B cell (primary cell): ENCODE measurements around the gene ERP44. TPM values are rescaled to one million over a fixed set of nuclear protein-coding genes. Genes with fewer than 3 reads are reported as not detected.
A peak's percentile ranks its signal among the peaks of the same experiment; 100 is the strongest.

Experiments
- ATAC-seq: fragments of 200-7000 bp; cut with Tn5 transposase; one replicate; pipeline ENCODE4 v1.10.0; 2021; ENCODE audit warnings: low read depth, mild to moderate bottlenecking, moderate number of reproducible peaks, moderate library complexity
- CTCF ChIA-PET: fragments of 350-600 bp; sonication (Branson Sonifier 250); formaldehyde crosslinking; loops from one replicate; lab custom pipeline; 2021; ENCODE audit warnings: antibody characterized with exemption, inconsistent platforms; lab: Charles Lee
- POLR2A ChIA-PET: fragments of 350-600 bp; sonication (Branson Sonifier 250); formaldehyde crosslinking; loops from one replicate; lab custom pipeline; 2021; ENCODE audit warnings: antibody characterized with exemption; lab: Charles Lee
- DNase-seq: peaks from one replicate; pipeline ENCODE4 v3.0.0; 2013
- H2AFZ ChIP-seq: 2 replicates; pipeline ENCODE4 v1.6.1; 2012; ENCODE audit warnings: mild to moderate bottlenecking, low read depth, low read length; ENCODE audit not compliant: insufficient read depth, poor library complexity, severe bottlenecking
- H3K27ac ChIP-seq, 2 donors: 1 replicate in 1 of 2; 2 replicates in 1 of 2; pipeline ENCODE4 v1.5.1; 2012 to 2013; ENCODE audit warnings: low read length in 2 of 2, mild to moderate bottlenecking in 2 of 2, moderate library complexity in 1 of 2
- H3K27me3 ChIP-seq, 4 experiments: fragments of 200-600 bp in 1 of 4; sonication (generic) in 1 of 4; replicated peaks in 1 of 4; 1 replicate in 2 of 4; 2 replicates in 2 of 4; pipeline versions ENCODE4 v1.6.1 to v1.7.0; 2013 to 2016; ENCODE audit warnings: low read length in 3 of 4, mild to moderate bottlenecking in 2 of 4, mixed read lengths in 1 of 4, moderate library complexity in 1 of 4; ENCODE audit not compliant: insufficient read depth in 4 of 4, control insufficient read depth in 3 of 4; ENCODE audit errors: control extremely low read depth in 1 of 4
- H3K36me3 ChIP-seq, 2 experiments: replicated peaks in 1 of 2; 1 replicate in 1 of 2; 2 replicates in 1 of 2; pipeline versions ENCODE4 v1.6.1 to v1.7.1; 2013; ENCODE audit warnings: low read length in 1 of 2; ENCODE audit not compliant: insufficient read depth in 2 of 2, control insufficient read depth in 1 of 2; ENCODE audit errors: control extremely low read depth in 1 of 2, extremely low read depth in 1 of 2
- H3K4me1 ChIP-seq, 2 donors: fragments of 200-600 bp in 1 of 2; sonication (generic) in 1 of 2; 1 replicate in 1 of 2; 2 replicates in 1 of 2; pipeline versions ENCODE4 v1.5.1 to v1.6.1; 2013 to 2017; ENCODE audit warnings: low read length in 2 of 2; ENCODE audit not compliant: control insufficient read depth in 2 of 2, insufficient read depth in 2 of 2
- H3K4me2 ChIP-seq: replicated peaks from 2 replicates; pipeline ENCODE3; 2012; ENCODE audit warnings: mild to moderate bottlenecking, low read depth, low read length; ENCODE audit not compliant: poor library complexity, severe bottlenecking
- H3K4me3 ChIP-seq, 5 experiments: fragments of 200-600 bp in 1 of 5; sonication (generic) in 1 of 5; 1 replicate in 3 of 5; 2 replicates in 2 of 5; pipeline versions ENCODE4 v1.5.1 to v1.7.0; 2011 to 2016; ENCODE audit warnings: low read length in 4 of 5, mild to moderate bottlenecking in 4 of 5, low read depth in 2 of 5, control low read depth in 1 of 5, moderate library complexity in 1 of 5; ENCODE audit not compliant: insufficient read depth in 1 of 5; ENCODE audit errors: control extremely low read depth in 1 of 5, extremely low read depth in 1 of 5
- H3K79me2 ChIP-seq: fragments of 200-600 bp; sonication (generic); one replicate; pipeline ENCODE4 v1.6.0; 2016; ENCODE audit warnings: low read length; ENCODE audit not compliant: control insufficient read depth, insufficient read depth
- H3K9ac ChIP-seq: fragments of 200-600 bp; sonication (generic); 2 replicates; pipeline ENCODE4 v1.6.1; 2017; ENCODE audit warnings: mild to moderate bottlenecking, low read length, moderate library complexity
- H3K9me3 ChIP-seq, 3 donors: one replicate each; pipeline versions ENCODE4 v1.6.1 to v1.7.1; 2013; ENCODE audit warnings: low read length in 2 of 3; ENCODE audit not compliant: control insufficient read depth in 2 of 3, insufficient read depth in 1 of 3; ENCODE audit errors: control extremely low read depth in 1 of 3
- H4K20me1 ChIP-seq: 2 replicates; pipeline ENCODE4 v1.6.0; 2012; ENCODE audit warnings: mild to moderate bottlenecking, low read length; ENCODE audit not compliant: insufficient read depth, control insufficient read depth, poor library complexity, severe bottlenecking
- H3K27ac Mint-ChIP-seq: one replicate; pipeline ENCODE4 v1.8.0; 2021; ENCODE audit warnings: mixed read lengths
- H3K27me3 Mint-ChIP-seq: one replicate; pipeline ENCODE4 v1.8.0; 2021; ENCODE audit warnings: mixed read lengths
- H3K4me1 Mint-ChIP-seq: one replicate; pipeline ENCODE4 v1.8.0; 2021; ENCODE audit warnings: mixed read lengths
- H3K4me3 Mint-ChIP-seq: one replicate; pipeline ENCODE4 v1.8.0; 2021; ENCODE audit warnings: mixed read lengths
- H3K9me3 Mint-ChIP-seq: one replicate; pipeline ENCODE4 v1.8.0; 2022; ENCODE audit warnings: mixed read lengths; ENCODE audit not compliant: insufficient read depth
- EZH2 ChIP-seq: IDR thresholded peaks from 2 replicates; pipeline ENCODE4 v1.6.1; 2012; ENCODE audit warnings: borderline replicate concordance, low read depth, mild to moderate bottlenecking, moderate library complexity, low read length; ENCODE audit not compliant: insufficient read depth, poor library complexity, severe bottlenecking
- WGBS: methylation state at CpG from one replicate; pipeline ENCODE4 v1.1.5; 2013; ENCODE audit warnings: missing lambda C conversion rate; ENCODE audit not compliant: insufficient coverage; 5-methylcytosine and 5-hydroxymethylcytosine counted together
- intact Hi-C: fragments of 100-400 bp; cut with micrococcal nuclease; formaldehyde crosslinking; loops from one replicate; pipeline ENCODE4 v1.10.0; 2022
- polyA plus RNA-seq: library from polyadenylated mRNA; depleted of rRNA; stranded (reverse); fragments of >200 nt; gene quantifications from 2 replicates; pipeline ENCODE4 v1.2.3, GENCODE V29; 2012
- total RNA-seq, 2 donors: library from RNA; stranded (reverse); fragments of 120-200 nt in 1 of 2; gene quantifications; 1 replicate in 1 of 2; 2 replicates in 1 of 2; pipeline versions ENCODE4 v1.2.3 to v1.2.4, GENCODE V29; 2013 to 2022
- TF ChIP-seq, protein P1 (sequence below): fragments of 200-600 bp; IDR thresholded peaks from one replicate; pipeline ENCODE4 v1.8.0; 2022; ENCODE audit warnings: antibody characterized with exemption, mild to moderate bottlenecking

Gene ERP44
- total and polyA plus RNA-seq, 2 donors (not counting 1 experiment from before 2014, with no cell fraction given) = 10.5 to 18.4 TPM

- DNase-seq (peak; percentile 55), ATAC-seq (peak; percentile 45)
- Mint-ChIP-seq H3K27me3 (no peaks in the 10 kb centered on the region), H3K9me3 (no peaks in the 10 kb centered on the region), H3K27ac (peak overlapping the region; percentile 16), H3K4me1 (peaks cover 41% of the 10 kb centered on the region), H3K4me3 (peak overlapping the region; percentile 9)
- intact Hi-C loops = no loop called here
- WGBS = no CpG with 5 or more reads among the region's 2 CpGs
- Histone ChIP-seq H2AFZ (no peak overlapping the region), H3K27me3 (no peaks in the 10 kb centered on the region), H3K4me3 (no peak overlapping the region), H3K9me3 (no peaks in the 10 kb centered on the region), H3K79me2 (peaks cover 81% of the 10 kb centered on the region), H3K36me3 (no peaks in the 10 kb centered on the region), H3K4me1 (peaks cover 17 to 27% of the 10 kb centered on the region in 2 donors), H4K20me1 (peaks cover 19% of the 10 kb centered on the region), H3K4me2 (peak overlapping the region; percentile 44), H3K9ac (peak overlapping the region; percentile 23), H3K27ac (peak overlapping the region; percentile 11 to 67)
- POLR2A ChIA-PET = no interaction called here
- no peak for TF ChIP-seq EZH2
- TF ChIP-seq, protein P1, sequence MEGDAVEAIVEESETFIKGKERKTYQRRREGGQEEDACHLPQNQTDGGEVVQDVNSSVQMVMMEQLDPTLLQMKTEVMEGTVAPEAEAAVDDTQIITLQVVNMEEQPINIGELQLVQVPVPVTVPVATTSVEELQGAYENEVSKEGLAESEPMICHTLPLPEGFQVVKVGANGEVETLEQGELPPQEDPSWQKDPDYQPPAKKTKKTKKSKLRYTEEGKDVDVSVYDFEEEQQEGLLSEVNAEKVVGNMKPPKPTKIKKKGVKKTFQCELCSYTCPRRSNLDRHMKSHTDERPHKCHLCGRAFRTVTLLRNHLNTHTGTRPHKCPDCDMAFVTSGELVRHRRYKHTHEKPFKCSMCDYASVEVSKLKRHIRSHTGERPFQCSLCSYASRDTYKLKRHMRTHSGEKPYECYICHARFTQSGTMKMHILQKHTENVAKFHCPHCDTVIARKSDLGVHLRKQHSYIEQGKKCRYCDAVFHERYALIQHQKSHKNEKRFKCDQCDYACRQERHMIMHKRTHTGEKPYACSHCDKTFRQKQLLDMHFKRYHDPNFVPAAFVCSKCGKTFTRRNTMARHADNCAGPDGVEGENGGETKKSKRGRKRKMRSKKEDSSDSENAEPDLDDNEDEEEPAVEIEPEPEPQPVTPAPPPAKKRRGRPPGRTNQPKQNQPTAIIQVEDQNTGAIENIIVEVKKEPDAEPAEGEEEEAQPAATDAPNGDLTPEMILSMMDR = no peak
- CTCF ChIA-PET = interaction anchor here (1.3 kb wide), 1 partner anchor 150 kb away, joined by 3 read pairs; no protein-coding TSS in a partner anchor
Measured at GRCh38 chr9:100066539-100066938, 32.3 kb downstream of the ERP44 start.

- Histone ChIP-seq H2AFZ (no peak overlapping the region), H3K4me1 (peaks cover 17 to 23% of the 10 kb centered on the region in 2 donors), H3K79me2 (peaks cover 67% of the 10 kb centered on the region), H3K9ac (no peak overlapping the region), H3K27ac (peak overlapping the region in 1 of 2 donors; percentile 11), H3K27me3 (no peaks in the 10 kb centered on the region), H3K4me2 (no peak overlapping the region), H3K9me3 (no peaks in the 10 kb centered on the region), H3K4me3 (no peak overlapping the region), H4K20me1 (peaks cover 4% of the 10 kb centered on the region), H3K36me3 (no peaks in the 10 kb centered on the region)
- TF ChIP-seq, protein P1 = no peak
- TF ChIP-seq EZH2 = no peak
- WGBS = no CpG with 5 or more reads among the region's 8 CpGs
- POLR2A ChIA-PET = no interaction called here
- intact Hi-C loops = no loop called here
- H3K4me3 Mint-ChIP-seq = no peak overlapping the region
- DNase-seq (no peak), ATAC-seq (no peak)
- CTCF ChIA-PET = interaction anchor here (1.3 kb wide), 1 partner anchor 151 kb away, joined by 3 read pairs; no protein-coding TSS in a partner anchor
- H3K4me1 Mint-ChIP-seq = peaks cover 38% of the 10 kb centered on the region
- H3K27me3 Mint-ChIP-seq = no peaks in the 10 kb centered on the region
- no peaks in the 10 kb centered on the region for H3K9me3 Mint-ChIP-seq
- no peak overlapping the region for H3K27ac Mint-ChIP-seq
Measured at GRCh38 chr9:100064872-100065581, 33.8 kb downstream of the ERP44 start.
